ENCODE data around the gene HGFAC.

Gene HGFAC

DNA sequence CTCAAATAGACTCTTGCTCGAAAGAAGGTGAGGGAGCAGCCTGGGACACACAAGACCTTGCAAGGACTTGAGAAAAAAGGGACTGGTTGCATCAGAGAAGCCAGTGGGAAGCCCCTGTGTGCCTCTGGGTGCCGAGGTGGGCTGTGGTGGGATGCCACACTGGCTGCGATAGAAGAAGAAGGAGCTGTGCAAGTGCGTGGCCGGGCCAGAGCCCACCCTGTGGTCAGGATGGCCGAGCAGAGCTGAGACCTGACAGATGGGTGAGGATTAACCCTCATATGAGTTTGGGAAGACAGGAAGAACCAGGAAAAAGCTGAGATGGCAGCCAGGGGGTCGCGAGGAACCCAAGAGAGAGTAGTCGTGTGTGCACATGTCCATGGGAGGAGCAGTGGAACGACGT lies 44.6 kb upstream of the HGFAC start:
- TF ChIP-seq, protein P1, sequence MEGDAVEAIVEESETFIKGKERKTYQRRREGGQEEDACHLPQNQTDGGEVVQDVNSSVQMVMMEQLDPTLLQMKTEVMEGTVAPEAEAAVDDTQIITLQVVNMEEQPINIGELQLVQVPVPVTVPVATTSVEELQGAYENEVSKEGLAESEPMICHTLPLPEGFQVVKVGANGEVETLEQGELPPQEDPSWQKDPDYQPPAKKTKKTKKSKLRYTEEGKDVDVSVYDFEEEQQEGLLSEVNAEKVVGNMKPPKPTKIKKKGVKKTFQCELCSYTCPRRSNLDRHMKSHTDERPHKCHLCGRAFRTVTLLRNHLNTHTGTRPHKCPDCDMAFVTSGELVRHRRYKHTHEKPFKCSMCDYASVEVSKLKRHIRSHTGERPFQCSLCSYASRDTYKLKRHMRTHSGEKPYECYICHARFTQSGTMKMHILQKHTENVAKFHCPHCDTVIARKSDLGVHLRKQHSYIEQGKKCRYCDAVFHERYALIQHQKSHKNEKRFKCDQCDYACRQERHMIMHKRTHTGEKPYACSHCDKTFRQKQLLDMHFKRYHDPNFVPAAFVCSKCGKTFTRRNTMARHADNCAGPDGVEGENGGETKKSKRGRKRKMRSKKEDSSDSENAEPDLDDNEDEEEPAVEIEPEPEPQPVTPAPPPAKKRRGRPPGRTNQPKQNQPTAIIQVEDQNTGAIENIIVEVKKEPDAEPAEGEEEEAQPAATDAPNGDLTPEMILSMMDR (IDR thresholded peaks at IDR 0.05), result no peak
- no peaks in the 10 kb centered on the region for H3K79me2 ChIP-seq
- H3K9me3 ChIP-seq (ENCODE audit: control insufficient read depth, low read length), result no peaks in the 10 kb centered on the region
- no peak overlapping the region for H3K27ac ChIP-seq
- no peak overlapping the region for H3K4me2 ChIP-seq (ENCODE audit: low read length)
- no peaks in the 10 kb centered on the region for H3K36me3 ChIP-seq (ENCODE audit: control insufficient read depth, insufficient read depth, low read length)
- no peak overlapping the region for H2AFZ ChIP-seq
- H3K9ac ChIP-seq, result no peak overlapping the region
- no peaks in the 10 kb centered on the region for H3K4me1 ChIP-seq
- no peak overlapping the region for H3K4me3 ChIP-seq (ENCODE audit: low read depth, low read length)
- H3K27me3 ChIP-seq (ENCODE audit: control insufficient read depth, insufficient read depth, low read length), result no peaks in the 10 kb centered on the region

DNA sequence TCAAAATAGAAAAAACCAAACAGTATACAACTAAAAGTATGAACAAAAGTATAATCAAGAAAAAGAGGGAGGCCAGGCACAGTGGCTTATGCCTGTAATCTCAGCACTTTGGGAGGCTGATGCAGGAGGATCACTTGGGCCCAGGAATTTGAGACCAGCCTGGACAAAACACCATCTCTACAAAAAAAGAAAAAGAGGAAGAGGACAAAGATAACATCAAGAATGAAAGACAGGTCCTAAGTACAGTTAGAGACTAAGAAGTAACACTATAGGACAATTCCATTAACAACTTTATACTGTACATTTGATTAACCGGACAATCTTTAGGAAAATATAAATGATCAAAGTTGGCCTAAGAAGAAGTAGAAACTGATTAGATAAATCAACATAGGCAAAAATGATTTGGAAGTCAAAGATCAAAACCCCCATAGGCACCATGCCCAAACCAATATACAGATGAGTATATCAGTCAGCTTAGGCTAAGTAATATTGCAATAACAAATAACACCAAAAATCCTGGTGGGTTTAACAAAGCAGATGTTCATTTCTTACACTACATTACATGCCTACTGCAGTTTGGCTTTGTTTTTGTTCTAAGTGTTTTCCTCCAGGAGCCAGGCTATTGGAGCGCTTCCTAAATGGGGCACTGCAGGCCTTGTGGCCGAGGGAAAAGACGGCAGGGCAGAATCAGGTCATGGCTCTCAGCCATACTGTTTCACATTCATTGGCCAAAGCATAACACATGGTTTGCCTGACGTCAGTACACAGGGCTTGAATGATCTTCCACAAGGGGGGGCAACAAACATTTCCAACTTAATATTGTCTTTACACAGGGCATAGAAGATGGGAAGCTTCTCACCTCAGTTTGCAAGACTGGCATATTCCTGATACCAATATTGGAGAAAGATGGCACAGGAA lies 42.2 kb upstream of the HGFAC start:
- H3K4me1 ChIP-seq, result no peaks in the 10 kb centered on the region
- TF ChIP-seq, protein P1 (IDR thresholded peaks at IDR 0.05), result no peak
- no peak overlapping the region for H3K4me3 ChIP-seq (ENCODE audit: low read depth, low read length)
- peaks cover 2% of the 10 kb centered on the region for H3K79me2 ChIP-seq
- no peaks in the 10 kb centered on the region for H3K36me3 ChIP-seq (ENCODE audit: control insufficient read depth, insufficient read depth, low read length)
- no peak overlapping the region for H3K9ac ChIP-seq
- H3K27ac ChIP-seq, result no peak overlapping the region
- no peak overlapping the region for H2AFZ ChIP-seq
- H3K27me3 ChIP-seq (ENCODE audit: control insufficient read depth, insufficient read depth, low read length), result no peaks in the 10 kb centered on the region
- H3K9me3 ChIP-seq (ENCODE audit: control insufficient read depth, low read length), result no peaks in the 10 kb centered on the region
- H3K4me2 ChIP-seq (ENCODE audit: low read length), result no peak overlapping the region

DNA sequence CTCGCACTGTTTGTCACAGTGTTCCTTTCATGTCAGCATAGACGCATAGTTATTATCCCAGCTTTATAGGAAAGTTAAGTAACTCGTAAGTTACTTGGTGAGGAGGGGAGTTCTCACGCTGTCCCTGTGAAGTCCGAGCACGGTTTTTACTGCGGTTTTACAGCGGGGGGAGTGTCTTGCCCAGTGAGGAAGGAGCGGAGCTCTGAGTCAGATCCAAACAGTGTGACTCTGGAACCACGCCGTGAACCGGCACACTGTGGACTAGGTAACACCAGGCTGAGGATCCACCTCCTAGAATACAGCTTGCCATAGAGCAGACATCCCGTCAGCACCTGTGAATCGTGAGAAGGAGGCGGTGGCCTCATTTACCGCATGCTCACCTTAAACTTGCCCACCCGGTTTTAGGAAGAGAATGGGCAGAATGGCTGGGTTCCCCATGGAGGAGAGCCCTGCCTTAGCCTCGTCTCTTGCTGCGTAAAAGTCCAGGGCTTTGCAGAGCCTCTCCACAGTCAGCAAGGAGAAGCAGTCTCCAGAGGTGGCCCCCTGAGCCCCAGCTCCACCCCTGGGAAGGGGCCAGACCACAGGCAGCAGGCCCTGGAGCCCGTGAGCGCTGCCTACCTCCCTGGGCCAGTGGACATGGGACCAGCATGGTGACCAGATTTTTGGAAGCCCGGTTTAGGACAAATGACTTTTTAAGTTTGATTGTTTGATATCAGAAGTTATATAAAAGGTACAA lies 40.2 kb upstream of the HGFAC start:
- H3K27me3 ChIP-seq (ENCODE audit: control insufficient read depth, insufficient read depth, low read length), result no peaks in the 10 kb centered on the region
- H3K27ac ChIP-seq, result no peak overlapping the region
- H3K9me3 ChIP-seq (ENCODE audit: control insufficient read depth, low read length), result no peaks in the 10 kb centered on the region
- H3K36me3 ChIP-seq (ENCODE audit: control insufficient read depth, insufficient read depth, low read length), result no peaks in the 10 kb centered on the region
- H2AFZ ChIP-seq, result no peak overlapping the region
- H3K4me1 ChIP-seq, result no peaks in the 10 kb centered on the region
- no peak overlapping the region for H3K4me2 ChIP-seq (ENCODE audit: low read length)
- TF ChIP-seq, protein P1 (IDR thresholded peaks at IDR 0.05), result no peak
- H3K4me3 ChIP-seq (ENCODE audit: low read depth, low read length), result no peak overlapping the region
- H3K9ac ChIP-seq, result no peak overlapping the region
- peaks cover 2% of the 10 kb centered on the region for H3K79me2 ChIP-seq

DNA sequence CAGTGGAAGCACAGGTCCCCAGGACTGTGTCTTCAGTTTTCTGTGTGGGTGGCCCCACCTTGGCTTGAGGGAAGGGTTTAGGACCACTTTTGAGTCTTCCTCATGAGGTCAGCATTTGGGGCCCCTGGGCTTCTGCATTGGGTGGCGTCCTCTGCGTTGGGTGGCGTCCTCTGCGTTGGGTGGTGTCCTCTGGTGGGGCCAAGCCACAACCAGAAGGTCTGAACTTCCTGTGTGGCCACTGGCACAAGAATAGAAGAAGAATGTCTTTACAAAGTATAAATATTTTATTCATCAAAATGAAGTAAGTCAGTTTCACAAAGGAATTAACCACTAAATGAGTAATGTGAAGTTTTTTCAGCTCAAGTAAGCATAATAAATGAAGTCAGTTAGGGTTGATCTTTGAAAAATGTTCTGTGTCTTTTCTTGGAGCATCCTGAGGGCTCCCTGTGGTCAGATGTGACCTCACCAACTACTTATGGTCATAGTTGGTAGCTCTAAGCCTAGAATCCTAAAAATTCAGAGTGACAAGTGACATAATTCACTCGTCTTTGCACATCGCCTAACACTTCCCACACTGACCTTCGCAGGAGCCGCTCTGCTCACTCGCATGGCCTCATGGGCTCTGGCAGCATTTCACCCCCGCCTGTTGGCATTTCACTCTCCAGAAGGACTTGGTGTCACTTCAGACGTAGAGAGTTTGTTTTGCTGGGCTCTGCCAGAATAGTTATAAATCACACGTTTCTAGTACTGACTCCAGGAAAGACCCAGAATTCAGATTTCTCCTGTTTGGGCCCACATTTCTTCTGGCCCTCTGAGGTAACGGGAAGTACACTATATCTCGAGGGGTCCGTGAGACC lies 39.0 kb upstream of the HGFAC start:
- TF ChIP-seq, protein P1 (IDR thresholded peaks at IDR 0.05), result no peak
- Histone ChIP-seq H3K4me3 (ENCODE audit: low read depth, low read length) (no peak overlapping the region), H2AFZ (no peak overlapping the region), H3K36me3 (ENCODE audit: control insufficient read depth, insufficient read depth, low read length) (no peaks in the 10 kb centered on the region), H3K4me1 (no peaks in the 10 kb centered on the region), H3K27ac (no peak overlapping the region), H3K4me2 (ENCODE audit: low read length) (no peak overlapping the region), H3K79me2 (peaks cover 2% of the 10 kb centered on the region), H3K27me3 (ENCODE audit: control insufficient read depth, insufficient read depth, low read length) (no peaks in the 10 kb centered on the region), H3K9ac (no peak overlapping the region), H3K9me3 (ENCODE audit: control insufficient read depth, low read length) (no peaks in the 10 kb centered on the region)

All from parathyroid adenoma (tissue), 2 donors.